ENCODE measurements around the gene HDAC9.
A peak's percentile ranks its signal among the peaks of the same experiment; 100 is the strongest.

The HDAC9 gene

DNA sequence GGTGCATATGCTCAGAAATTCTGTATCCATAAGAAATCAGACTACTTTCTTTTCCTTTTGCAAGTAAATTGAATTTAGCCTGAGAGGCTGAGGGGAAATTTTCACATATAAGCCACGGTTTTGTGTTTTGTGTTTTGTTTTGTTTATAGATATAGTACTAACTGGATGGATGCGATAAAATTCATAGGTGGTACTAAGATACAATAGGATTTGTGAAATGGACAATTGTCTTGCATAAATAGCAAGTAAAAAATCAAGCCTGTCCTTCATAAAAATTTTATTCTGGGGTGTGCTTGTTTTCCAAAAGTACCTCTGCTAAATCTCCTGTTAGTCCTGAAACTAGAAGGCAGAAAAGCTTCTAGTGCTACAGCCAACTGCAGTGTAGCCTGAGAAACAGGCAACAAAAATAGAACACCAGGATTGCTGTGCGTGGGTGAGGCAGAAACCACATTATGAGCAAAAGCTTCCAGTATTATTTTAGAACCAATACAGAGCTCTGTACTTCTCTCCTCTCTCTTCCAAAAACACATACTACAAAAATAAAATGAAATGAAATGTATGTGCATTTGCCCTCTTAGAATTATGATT, 634 bp upstream of the HDAC9 start:
- DNase-seq (ENCODE audit: low read depth), result no peak

DNA sequence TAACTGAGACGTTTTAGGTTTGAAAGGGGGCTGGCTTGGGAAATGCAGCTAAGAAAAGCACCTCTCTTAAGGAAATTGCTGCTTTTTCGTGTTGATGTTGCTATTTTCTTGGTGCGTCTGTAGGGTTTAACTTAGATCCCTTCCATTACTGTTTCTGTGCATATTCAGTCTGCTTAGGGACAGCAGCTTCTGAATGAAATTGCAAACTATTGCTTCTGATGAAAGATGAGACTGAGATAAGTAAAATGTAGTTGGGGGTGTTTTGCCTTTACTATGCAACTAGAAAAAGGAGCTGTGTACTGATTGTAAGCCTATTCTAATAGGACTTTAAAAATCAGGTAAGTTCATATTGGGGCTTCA, 772 bp downstream of the HDAC9 start:
- DNase-seq (ENCODE audit: low read depth), result no peak

DNA sequence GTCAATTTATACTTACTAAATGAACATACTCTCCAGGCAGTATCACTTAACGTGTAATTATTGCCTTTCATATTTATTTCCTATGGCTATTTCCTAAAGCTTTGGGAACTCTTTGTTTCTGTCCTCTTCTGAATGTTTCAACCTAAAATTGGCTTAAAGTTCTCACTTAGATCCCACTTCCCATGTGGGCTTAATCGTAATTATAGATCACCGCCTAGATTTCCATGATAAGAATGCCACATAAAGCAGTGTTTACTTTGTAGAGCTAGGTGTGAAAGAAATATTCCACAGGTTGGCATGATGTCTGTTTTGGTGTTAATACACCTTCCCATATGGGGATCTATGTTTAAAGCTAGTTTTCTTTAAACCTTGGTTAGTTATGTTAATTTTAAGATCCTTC, 1.5 kb downstream of the HDAC9 start:
- DNase-seq (ENCODE audit: low read depth), result no peak

DNA sequence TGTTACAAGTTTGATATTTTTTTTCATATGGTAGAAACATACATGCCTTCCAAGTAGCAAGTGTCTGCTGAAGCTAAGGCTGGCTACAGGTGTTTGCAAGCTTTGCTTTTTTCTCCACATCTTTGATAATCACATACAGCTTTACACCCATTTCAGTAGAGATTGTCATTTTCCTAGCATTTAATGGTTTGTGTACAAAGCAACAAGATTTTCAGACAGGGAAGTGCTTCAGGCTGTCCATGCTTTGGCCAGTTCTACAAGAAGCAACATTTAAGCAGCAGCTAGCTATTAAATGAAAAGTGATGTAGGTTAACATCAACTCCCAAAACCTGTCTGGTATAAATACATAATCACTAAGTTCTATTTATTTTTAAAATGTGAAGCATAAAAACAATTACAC, 2.3 kb downstream of the HDAC9 start:
- no peak for DNase-seq (ENCODE audit: low read depth)

DNA sequence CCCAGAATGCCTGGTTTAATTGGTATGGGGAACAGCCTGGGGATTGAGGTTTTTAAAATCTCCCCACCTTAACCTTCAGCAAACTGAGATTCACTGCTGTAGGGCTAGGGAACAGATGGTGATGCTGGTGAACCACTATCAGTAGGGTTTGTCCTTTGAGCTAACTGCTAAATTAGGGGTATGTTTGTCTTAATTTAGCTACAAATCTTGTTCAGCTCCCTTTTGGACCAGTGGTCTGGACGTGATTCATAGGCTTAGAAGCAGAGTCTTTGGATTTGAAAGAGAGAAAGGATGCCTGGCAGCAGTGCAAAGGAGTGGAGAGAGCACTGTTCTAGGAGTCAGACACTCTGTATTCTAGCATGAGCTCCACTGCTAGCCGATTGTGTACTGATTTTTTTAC, 2.8 kb downstream of the HDAC9 start:
- no peak for DNase-seq (ENCODE audit: low read depth)

DNA sequence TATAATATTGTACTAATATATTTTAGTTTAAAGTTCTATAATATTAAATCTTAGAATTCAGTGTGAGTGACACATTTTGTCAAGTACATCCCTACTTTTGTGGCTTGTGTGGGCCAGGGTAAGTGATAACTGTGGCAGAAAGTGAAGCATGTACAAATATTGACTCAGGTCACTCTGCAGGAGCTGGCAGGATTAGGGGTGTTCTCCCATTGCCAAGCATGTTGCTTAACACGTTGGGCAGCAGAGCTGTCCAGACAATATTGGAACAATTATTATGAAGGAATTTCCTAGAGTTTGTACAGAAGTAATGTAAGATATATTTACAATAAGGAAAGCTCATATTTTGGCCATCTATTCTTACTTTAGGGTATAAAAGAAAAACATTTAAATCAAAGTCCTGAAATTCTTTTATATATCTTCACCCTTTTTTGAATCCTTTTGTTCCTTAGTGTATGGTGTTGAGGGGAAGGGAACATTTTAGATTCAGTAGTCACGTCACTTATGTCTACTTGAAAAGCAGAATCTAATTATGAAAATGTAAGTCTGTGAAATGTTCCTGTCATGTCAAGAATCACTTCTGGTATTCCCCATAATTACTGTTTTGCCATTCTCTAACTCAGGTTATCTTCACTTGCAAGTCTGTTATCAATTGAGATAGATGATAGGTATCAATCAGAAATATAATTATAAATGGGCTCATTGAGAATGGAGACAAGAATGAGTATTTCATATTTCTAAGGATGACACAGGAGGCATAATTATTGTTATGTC, 4.0 kb downstream of the HDAC9 start:
- no peak for DNase-seq (ENCODE audit: low read depth)

DNA sequence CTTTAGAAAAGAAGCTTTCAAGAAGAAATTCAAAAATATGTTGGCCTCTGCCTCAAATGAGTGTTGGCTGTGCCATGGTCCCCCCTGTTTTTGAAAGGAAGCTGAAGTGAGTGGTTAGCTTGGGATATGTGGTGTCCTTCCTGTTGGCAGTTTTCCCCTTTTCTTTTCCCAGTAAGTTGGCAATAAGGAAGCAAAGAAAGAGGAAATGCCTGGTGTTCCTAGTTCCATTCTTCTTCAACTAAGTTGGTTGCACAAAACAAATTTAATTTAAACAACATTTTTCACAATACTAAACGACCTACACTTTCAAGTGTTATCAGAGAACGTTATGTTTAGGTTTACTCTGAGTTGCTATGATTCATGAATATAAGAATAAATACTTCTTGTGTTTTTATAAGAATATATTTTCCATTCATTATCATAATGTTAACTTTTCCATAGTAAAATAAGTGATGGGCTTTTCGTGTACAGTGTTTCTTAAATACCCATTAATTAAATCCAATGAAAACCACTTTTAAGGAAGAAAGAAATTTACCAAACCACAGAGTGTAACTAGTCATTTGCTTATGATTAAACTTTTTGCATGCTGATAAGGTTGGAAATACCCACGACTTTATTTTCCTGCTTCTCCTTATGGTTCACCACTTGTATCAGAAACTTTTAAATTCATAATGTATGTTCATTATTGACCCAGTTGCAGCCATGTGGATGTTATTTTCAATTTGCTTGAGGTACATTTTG, 7.7 kb downstream of the HDAC9 start:
- no peak for DNase-seq (ENCODE audit: low read depth)

DNA sequence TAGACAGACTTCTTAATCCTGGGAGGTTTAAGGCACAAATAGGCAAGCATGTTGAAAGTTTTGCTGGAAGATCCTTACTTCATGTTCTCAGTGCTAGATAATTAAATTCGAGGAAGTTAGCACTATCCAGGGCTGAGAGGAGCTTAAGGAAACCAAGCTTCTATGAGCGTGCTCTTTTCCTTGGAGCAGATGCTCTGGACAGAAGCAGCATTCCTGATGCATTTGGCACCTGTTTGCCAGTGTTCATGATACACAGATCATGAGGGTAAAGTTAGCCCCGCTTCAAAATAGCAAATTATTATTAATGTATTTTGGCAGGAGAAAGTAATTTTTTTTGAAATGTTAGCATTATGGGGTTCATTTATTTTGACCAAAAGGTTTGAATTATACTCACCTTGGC, 9.4 kb downstream of the HDAC9 start:
- DNase-seq (ENCODE audit: low read depth), result no peak

DNA sequence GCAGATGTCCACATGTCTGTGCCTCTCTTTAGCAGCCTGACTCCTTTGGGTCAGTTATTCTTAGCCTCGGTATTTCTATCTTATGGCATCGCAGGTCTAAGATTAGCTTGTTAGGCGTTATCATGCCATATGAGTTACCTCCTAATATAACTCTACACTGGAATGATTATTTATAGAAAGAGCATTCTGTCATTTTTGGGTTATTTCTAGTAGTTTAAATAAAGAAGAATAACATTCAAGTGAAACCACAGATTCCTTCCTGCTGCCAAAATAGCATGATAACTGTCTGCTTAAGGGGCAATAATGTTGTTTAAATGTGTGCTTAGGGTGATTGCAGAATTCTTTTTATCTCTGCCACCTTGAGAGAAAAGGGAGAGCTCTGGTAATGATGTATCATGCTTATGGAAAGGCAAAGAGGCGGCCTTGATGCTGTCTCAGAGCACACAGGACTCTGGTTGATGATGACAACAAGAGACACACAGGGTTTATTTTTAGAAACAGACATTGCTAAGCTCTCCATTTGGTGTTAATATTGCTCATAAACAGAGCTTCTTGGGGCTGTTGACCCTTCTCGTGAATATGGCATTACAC, 10.4 kb downstream of the HDAC9 start:
- DNase-seq (ENCODE audit: low read depth), result no peak

DNA sequence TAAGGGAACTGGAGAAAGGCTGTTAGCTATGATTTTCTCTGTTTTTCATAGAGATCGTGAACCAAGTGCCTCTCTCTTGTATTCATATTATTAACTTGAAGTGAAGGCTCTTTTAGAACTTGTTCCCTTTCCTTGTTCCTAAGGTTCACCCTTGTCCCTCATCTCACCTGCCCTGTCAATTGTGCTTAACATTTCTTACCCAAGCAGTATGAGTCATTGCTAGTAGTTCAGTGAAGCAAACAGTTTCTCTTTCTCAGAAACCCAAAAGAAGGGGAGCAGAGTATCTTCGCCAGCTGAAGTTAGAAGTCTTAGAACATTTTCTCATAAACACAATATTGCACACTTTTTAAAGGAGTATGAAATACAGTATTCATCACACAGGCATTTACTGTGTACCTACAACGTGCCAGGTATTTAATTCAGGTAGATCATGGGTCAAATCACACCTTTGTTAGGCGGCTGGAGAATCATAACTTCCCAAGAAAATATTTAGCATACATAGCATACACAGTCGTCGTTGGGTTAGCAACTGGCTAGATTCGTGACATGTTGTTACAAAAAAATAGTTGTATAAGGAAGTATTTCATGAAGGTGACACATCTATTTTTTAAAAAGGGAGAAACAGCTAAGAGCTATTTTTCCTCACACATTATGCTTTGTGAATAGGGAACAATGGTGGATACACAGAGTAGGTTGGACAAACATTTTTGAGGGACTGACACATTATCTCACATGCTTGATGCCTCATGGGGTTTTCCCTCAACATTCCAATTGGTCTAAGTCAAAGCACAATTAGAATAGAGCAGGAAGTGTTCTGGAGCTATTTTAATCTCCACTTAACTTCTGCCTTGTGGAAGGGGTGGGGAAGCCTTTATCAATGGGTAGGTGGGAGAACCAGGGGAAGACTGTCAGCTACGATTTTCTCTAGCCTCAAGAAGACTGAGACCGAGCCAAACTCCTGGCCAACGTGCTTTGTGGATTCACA, 13.2 kb downstream of the HDAC9 start:
- peak; percentile 59 for DNase-seq (ENCODE audit: low read depth)

DNA sequence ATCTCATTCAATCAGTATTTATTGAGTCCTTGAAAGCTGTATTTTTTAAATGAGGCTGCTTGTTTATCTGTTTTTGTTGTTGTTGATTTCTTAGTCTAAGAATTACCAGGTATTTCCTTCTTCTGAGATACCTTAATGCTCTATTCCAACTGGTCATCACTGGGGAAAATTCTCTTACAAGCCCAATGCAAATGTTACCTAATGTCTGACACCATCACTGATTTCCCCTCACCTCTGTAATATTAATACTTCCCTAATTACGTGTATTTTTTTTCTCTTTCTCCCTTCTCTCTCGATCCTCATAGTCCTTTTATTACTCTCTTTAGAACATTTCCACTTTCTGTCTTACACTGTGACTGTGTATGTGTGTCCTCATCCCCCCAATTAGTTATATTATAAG, 13.9 kb downstream of the HDAC9 start:
- no peak for DNase-seq (ENCODE audit: low read depth)

DNA sequence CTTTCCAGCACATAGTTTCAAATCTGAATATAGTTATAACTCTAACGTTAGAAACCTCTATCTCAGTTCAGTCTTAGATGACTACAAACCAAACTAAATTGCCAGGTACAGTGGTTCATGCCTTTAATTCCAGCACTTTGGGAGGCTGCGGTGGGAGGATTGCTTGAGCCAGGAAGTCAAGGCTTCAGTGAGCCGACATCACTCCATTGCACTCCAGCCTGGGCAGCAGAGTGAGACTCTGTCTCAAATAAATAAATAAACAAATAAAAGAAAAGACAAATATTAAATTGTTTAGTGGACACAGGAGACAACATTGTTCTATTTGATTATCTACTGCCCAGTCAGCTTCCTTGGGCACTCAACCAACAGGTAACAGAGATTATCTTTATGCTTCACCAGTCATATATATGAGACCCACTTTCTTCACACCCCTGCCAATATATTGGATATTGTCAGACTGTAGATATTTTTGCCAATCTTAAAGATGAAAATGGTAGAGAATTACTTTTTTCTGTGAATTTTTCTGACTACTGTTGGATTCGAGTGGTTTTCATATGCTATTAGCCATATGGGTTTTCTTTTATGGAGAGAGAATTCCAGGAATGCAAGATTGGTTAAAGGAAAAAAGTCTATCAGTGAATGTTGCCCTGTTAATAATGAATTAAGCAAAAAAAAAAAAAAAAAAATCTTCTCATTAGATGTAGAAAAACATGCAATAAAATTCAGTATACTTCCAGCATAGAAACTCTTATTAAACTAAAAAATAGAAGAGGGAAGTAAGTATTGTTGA, 16.0 kb downstream of the HDAC9 start:
- no peak for DNase-seq (ENCODE audit: low read depth)

DNA sequence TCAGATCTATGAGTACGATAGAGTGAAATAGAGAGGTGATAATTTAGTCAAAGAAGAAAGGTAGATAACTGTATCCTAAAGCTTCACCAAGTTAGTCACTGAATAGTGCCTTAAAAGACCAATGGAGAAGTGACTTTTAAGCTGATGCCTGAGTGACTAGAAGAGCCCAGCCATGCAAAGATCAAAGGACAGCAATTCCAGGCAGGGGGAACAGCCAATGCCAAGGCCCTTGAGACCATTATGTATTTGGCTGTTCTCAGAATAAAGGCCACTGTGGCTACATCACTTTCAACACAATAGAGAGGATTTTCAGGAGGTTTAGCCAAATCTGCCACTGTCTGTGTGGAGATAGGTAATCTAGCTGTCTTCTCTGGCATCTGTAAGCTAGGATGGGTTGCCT, 17.8 kb downstream of the HDAC9 start:
- DNase-seq (ENCODE audit: low read depth), result no peak

DNA sequence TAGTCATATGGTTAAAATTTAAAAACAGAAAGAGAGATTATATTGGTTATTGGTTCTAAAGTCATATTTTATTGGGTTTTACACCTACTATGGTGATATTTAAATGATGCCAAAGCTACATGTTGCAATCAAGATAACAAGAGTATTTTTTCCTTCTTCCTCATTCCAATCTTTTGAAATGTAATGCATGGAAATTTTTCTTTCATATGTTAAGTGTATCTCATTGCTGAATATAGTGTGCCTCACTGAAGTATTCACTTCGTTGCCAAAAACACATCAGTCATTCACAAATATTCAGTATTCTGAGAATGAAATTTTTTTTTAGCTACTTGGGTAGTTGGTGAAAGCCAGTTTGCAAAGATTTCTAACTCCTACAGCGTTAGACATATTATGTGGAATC, 19.5 kb downstream of the HDAC9 start:
- DNase-seq (ENCODE audit: low read depth), result no peak

DNA sequence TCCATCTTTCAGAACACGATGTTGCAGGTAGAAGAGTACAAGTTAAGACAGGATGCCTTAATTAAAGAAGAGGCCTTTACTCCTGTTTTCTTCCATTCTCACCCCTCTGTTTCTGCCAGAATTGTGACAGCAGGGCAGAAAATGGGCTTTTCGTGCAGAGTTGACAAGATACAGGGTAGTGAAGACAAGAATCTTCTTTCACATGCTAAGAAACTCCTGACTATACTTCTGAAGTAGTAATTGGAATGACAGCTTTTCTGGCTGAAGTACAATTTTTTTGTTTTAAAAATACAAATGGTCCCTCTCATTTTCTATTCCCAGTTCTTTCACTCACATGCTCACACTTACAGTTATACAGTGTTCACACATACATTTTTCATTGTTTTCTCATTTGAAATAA, 22.1 kb downstream of the HDAC9 start:
- DNase-seq (ENCODE audit: low read depth), result no peak

DNA sequence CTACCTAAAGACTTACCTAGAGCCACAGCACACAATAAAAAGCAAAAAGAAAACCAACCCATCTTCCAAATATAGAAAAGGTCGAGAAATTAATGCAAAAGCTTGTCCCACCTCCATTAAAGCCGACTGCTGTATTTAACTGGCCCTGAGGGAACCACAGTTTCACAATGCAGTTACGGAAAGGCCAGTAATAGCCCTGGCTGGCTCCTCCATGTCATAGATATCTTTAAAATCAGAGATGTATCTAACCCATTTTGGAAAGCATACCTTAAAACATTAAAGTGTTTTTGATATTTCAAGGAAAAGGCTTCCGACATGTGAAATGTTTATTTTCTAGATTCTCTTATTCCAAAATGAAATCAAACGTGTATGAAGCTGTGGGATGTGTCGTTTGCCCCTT, 23.0 kb downstream of the HDAC9 start:
- DNase-seq (ENCODE audit: low read depth), result no peak

DNA sequence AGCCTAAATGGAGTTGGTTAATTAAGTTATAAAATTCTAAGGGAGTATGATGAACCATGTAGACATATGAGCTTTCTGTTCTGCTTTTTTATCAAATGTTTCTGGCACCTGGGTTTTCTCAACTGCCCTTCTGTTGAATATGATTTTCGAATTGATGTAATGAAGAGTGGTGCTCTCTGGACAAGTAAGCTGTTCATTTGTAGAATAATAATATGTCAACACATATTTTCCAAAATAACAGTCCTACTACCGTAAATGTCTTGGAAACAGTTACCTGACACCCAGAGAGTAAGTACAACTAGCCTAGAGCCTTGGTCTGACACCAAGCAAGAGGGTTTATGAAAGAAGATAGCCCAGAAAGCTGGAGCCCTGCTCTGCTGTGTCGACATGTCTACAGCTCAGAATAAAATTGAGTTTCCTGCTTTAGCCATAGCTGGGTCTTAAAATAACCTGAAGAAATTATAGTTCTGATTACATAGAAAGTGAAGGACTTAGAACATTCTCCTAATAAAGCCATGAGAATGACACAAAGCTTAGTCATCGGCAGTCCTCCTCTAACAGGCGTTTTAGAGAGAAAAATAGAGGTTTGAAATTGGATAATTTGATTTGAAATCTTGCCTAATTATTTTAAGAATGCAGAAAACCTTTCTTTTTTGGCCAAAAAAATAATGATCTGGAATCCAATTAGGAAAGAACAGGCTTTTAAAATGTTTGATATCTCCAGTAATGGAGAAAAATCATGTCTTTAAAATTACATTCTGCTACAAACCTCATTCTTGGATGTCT, 25.1 kb downstream of the HDAC9 start:
- DNase-seq (ENCODE audit: low read depth), result no peak

DNA sequence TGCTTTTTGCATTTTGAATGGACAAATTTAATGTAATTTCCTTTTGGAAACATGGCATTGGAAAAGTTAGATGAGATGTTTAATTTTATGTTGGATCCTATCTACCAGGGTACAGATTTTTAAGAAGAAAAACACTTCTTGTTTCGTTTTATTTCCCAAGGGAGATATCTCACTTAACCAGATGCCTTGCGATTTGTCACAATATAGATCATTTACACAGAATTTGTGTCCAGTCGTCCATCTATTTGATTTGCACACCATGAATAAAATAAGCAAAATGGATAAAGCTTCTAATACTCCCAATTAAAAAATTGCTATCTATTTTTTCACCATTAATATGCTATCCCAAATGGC, 25.7 kb downstream of the HDAC9 start:
- no peak for DNase-seq (ENCODE audit: low read depth)

DNA sequence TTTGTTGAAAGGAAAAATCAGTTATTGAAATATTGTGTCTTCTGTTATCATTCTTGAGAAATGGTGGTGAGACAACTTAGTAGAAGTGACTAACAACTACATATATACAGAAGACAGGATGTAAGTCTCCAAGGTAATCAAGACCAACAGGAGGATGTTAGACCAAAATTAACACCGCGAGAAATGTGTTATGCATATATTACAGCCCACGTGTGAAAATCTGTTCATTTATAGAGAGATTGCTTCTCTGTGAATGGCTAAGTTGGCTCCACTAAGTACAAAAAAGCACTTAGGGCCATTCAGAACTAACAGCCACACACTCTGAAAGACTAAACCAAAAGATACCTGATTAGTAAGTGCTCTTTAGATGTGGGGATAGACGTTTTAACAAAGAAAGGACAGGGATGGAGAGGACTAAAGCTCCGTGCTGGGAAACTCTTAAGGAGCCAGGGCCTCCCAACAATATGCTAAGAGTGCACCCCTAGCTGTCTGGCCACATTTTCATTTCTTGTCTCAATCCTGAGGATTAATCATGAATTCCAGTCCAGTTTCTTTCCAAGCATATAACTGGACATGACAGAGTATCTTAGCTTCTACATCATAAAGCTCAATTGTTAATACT, 26.5 kb downstream of the HDAC9 start:
- no peak for DNase-seq (ENCODE audit: low read depth)

DNA sequence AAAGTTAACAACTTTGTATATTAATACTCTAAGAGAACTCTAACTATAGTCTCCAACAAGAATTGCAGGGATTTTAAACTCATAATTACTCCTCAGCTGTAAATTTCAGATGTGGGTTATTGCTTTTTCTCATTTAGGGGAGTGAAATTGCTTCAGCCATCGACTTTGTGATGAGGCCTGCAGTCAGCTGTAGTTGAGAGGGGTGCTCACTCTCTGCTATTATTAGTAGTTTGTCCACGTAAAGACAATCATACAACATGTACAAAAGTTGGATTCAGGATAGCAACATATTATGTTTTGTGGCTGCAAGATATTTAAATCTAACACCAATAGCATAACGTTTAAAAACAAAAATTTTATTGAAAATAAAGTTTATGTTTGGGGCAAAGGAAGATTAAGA, 28.7 kb downstream of the HDAC9 start:
- no peak for DNase-seq (ENCODE audit: low read depth)

Measured in fibroblast of the conjunctiva (primary cell).